ENCODE measurements around the gene RAP1A.

RAP1A gene

DNA sequence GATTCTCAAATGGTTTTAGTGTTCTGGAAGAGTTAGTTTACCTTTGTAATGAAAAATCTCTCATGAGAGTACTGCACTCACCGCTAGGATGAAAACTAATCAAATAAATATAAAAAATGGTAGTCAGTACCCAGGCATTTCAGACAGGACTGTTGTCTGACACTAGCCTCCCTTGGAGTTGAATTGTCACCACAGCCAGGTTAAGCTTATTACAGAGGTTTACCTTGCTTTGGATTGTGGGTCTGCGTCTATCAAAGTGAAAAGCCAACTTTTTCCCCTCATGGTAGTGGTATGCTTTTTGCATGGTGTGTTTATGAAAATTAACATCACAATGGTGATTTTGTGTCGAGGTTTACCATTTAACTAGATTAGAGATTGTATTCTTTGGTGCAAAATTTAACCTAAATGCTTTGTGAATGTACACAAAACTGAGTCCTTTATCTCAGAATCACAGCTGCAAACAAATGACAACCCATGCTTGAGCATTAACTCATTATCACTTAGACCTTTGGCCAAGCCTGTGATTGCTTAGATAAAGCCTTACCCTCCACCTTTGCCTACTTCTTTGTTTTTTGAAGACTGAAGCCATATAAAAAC lies 20.1 kb downstream of the RAP1A start:
- Histone ChIP-seq H3K36me3 (replicated peaks; ENCODE audit: insufficient read depth, low read length) (no peaks in the 10 kb centered on the region), H3K27ac (ENCODE audit: low read length) (no peak overlapping the region), H2AFZ (ENCODE audit: low read length) (no peak overlapping the region), H3K9ac (ENCODE audit: low read length) (no peak overlapping the region), H3K4me2 (ENCODE audit: low read depth, low read length) (no peak overlapping the region), H3K4me1 (ENCODE audit: low read length) (no peaks in the 10 kb centered on the region), H3K9me3 (replicated peaks; ENCODE audit: insufficient read depth, low read length) (no peaks in the 10 kb centered on the region), H3K4me3 (ENCODE audit: low read length) (no peak overlapping the region), H3F3A (ENCODE audit: insufficient read depth, low read length) (no peaks in the 10 kb centered on the region), H3K27me3 (replicated peaks; ENCODE audit: insufficient read depth, low read length) (no peaks in the 10 kb centered on the region), H4K20me1 (ENCODE audit: insufficient read depth, low read length) (no peaks in the 10 kb centered on the region), H3K79me2 (ENCODE audit: low read length) (peaks cover 83% of the 10 kb centered on the region), H3K9me2 (replicated peaks; ENCODE audit: insufficient read depth, low read length) (no peaks in the 10 kb centered on the region)
- DNase-seq = no peak
- TF ChIP-seq, protein P1, sequence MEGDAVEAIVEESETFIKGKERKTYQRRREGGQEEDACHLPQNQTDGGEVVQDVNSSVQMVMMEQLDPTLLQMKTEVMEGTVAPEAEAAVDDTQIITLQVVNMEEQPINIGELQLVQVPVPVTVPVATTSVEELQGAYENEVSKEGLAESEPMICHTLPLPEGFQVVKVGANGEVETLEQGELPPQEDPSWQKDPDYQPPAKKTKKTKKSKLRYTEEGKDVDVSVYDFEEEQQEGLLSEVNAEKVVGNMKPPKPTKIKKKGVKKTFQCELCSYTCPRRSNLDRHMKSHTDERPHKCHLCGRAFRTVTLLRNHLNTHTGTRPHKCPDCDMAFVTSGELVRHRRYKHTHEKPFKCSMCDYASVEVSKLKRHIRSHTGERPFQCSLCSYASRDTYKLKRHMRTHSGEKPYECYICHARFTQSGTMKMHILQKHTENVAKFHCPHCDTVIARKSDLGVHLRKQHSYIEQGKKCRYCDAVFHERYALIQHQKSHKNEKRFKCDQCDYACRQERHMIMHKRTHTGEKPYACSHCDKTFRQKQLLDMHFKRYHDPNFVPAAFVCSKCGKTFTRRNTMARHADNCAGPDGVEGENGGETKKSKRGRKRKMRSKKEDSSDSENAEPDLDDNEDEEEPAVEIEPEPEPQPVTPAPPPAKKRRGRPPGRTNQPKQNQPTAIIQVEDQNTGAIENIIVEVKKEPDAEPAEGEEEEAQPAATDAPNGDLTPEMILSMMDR (IDR thresholded peaks at IDR 0.05; ENCODE audit: low read length) = no peak
- TF ChIP-seq EZH2 (optimal IDR thresholded peaks at IDR 0.05; ENCODE audit: low read depth, low read length) = no peak
- TF ChIP-seq EZH2phosphoT487 (IDR thresholded peaks at IDR 0.05; ENCODE audit: low read length) = no peak

DNA sequence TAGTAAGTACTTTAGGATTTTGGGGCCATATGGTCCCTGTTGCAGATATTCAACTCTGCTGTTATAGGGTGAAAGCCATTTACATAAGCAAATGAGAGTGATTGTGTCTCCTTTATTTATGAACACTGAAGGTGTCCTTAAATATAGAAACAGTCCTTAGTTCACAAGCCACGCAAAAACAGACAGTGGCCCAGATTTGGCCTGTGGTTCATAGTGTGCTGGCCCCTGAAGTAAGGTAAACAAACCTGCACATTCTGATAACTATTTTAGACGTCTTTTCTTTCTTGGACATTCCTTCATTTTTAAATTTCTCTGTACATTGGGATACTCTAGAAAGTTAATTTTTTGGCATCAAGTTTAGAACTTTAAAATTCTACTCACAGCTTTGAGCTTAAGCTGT lies 23.5 kb downstream of the RAP1A start:
- no peaks in the 10 kb centered on the region for H3K4me1 ChIP-seq (ENCODE audit: low read length)
- TF ChIP-seq EZH2phosphoT487 (IDR thresholded peaks at IDR 0.05; ENCODE audit: low read length) (no peak), EZH2 (optimal IDR thresholded peaks at IDR 0.05; ENCODE audit: low read depth, low read length) (no peak)
- TF ChIP-seq, protein P1 (IDR thresholded peaks at IDR 0.05; ENCODE audit: low read length) = no peak
- no peak overlapping the region for H3K4me2 ChIP-seq (ENCODE audit: low read depth, low read length)
- H3K9ac ChIP-seq (ENCODE audit: low read length) = no peak overlapping the region
- H3K79me2 ChIP-seq (ENCODE audit: low read length) = peaks cover 84% of the 10 kb centered on the region
- H3K9me3 ChIP-seq (replicated peaks; ENCODE audit: insufficient read depth, low read length) = no peaks in the 10 kb centered on the region
- no peak overlapping the region for H3K27ac ChIP-seq (ENCODE audit: low read length)
- no peaks in the 10 kb centered on the region for H3F3A ChIP-seq (ENCODE audit: insufficient read depth, low read length)
- DNase-seq = no peak
- H3K9me2 ChIP-seq (replicated peaks; ENCODE audit: insufficient read depth, low read length) = no peaks in the 10 kb centered on the region
- H4K20me1 ChIP-seq (ENCODE audit: insufficient read depth, low read length) = no peaks in the 10 kb centered on the region
- no peaks in the 10 kb centered on the region for H3K36me3 ChIP-seq (replicated peaks; ENCODE audit: insufficient read depth, low read length)
- H2AFZ ChIP-seq (ENCODE audit: low read length) = no peak overlapping the region
- H3K4me3 ChIP-seq (ENCODE audit: low read length) = no peak overlapping the region
- H3K27me3 ChIP-seq (replicated peaks; ENCODE audit: insufficient read depth, low read length) = no peaks in the 10 kb centered on the region

DNA sequence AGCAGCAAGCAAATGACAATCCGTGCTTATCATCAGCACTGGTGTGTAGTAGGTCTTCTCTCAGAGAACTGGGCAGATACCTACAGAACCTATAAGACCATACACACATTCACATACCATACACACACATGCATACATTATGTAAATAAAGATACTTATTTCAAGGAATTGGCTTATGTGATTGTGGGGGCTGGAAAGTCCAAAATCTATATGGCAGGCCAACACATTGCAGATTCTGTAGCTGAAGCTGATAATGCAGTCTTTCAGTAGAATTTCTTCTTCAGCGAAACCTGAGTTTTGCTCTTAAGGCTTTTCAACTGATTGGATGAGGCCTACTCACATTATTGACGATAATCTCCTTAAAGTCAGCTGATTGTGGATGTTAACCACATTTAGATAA lies 24.1 kb downstream of the RAP1A start:
- H3K4me2 ChIP-seq (ENCODE audit: low read depth, low read length) = no peak overlapping the region
- H3K79me2 ChIP-seq (ENCODE audit: low read length) = peaks cover 84% of the 10 kb centered on the region
- no peak overlapping the region for H3K9ac ChIP-seq (ENCODE audit: low read length)
- H3F3A ChIP-seq (ENCODE audit: insufficient read depth, low read length) = no peaks in the 10 kb centered on the region
- no peak overlapping the region for H3K4me3 ChIP-seq (ENCODE audit: low read length)
- TF ChIP-seq EZH2phosphoT487 (IDR thresholded peaks at IDR 0.05; ENCODE audit: low read length) = no peak
- no peak for TF ChIP-seq EZH2 (optimal IDR thresholded peaks at IDR 0.05; ENCODE audit: low read depth, low read length)
- H3K36me3 ChIP-seq (replicated peaks; ENCODE audit: insufficient read depth, low read length) = no peaks in the 10 kb centered on the region
- H3K9me2 ChIP-seq (replicated peaks; ENCODE audit: insufficient read depth, low read length) = no peaks in the 10 kb centered on the region
- no peak overlapping the region for H2AFZ ChIP-seq (ENCODE audit: low read length)
- DNase-seq = no peak
- H3K27me3 ChIP-seq (replicated peaks; ENCODE audit: insufficient read depth, low read length) = no peaks in the 10 kb centered on the region
- no peak overlapping the region for H3K27ac ChIP-seq (ENCODE audit: low read length)
- no peaks in the 10 kb centered on the region for H4K20me1 ChIP-seq (ENCODE audit: insufficient read depth, low read length)
- no peaks in the 10 kb centered on the region for H3K9me3 ChIP-seq (replicated peaks; ENCODE audit: insufficient read depth, low read length)
- no peaks in the 10 kb centered on the region for H3K4me1 ChIP-seq (ENCODE audit: low read length)

DNA sequence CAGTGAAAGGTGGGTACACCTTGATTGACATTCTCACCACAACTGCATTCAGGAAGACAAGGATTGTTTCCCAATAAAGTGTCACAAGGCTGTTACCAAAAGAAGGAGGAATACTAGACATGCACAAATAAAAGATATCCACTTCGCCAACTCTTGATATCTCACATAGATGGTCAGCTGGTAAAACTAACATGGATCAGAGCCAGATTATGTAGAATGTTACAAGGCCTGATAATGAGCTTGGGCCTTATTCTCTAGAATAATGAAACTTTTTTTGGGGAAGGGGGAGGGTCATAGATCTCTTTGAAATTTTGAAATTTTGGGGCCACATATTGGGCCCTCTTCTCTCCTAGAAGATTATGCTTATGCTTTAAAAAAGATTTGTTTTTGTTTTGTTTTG lies 24.9 kb downstream of the RAP1A start:
- no peak overlapping the region for H3K9ac ChIP-seq (ENCODE audit: low read length)
- H3K27me3 ChIP-seq (replicated peaks; ENCODE audit: insufficient read depth, low read length) = no peaks in the 10 kb centered on the region
- DNase-seq = no peak
- H3F3A ChIP-seq (ENCODE audit: insufficient read depth, low read length) = no peaks in the 10 kb centered on the region
- TF ChIP-seq EZH2 (optimal IDR thresholded peaks at IDR 0.05; ENCODE audit: low read depth, low read length) = no peak
- TF ChIP-seq EZH2phosphoT487 (IDR thresholded peaks at IDR 0.05; ENCODE audit: low read length) = no peak
- no peaks in the 10 kb centered on the region for H4K20me1 ChIP-seq (ENCODE audit: insufficient read depth, low read length)
- no peak overlapping the region for H3K27ac ChIP-seq (ENCODE audit: low read length)
- H3K4me2 ChIP-seq (ENCODE audit: low read depth, low read length) = no peak overlapping the region
- H3K9me3 ChIP-seq (replicated peaks; ENCODE audit: insufficient read depth, low read length) = no peaks in the 10 kb centered on the region
- H2AFZ ChIP-seq (ENCODE audit: low read length) = no peak overlapping the region
- no peaks in the 10 kb centered on the region for H3K4me1 ChIP-seq (ENCODE audit: low read length)
- no peak overlapping the region for H3K4me3 ChIP-seq (ENCODE audit: low read length)
- no peaks in the 10 kb centered on the region for H3K36me3 ChIP-seq (replicated peaks; ENCODE audit: insufficient read depth, low read length)
- peaks cover 84% of the 10 kb centered on the region for H3K79me2 ChIP-seq (ENCODE audit: low read length)
- no peaks in the 10 kb centered on the region for H3K9me2 ChIP-seq (replicated peaks; ENCODE audit: insufficient read depth, low read length)
